Activated CD8-positive, alpha-beta memory T cell treated with anti-CD3 and anti-CD28 coated beads, Interleukin-2, amount 50 U/mL, for 24 hours (primary cell): ENCODE data around the gene DNAH9.

ENCODE experiments used
- DNase-seq: peaks from one replicate; pipeline ENCODE4 v3.0.0-alpha.2; 2020; ENCODE audit errors: extremely low read depth

DNAH9 gene

GRCh38 chr17:11610999-11611566, 12.8 kb downstream of the DNAH9 start:
- no peak for DNase-seq

DNA sequence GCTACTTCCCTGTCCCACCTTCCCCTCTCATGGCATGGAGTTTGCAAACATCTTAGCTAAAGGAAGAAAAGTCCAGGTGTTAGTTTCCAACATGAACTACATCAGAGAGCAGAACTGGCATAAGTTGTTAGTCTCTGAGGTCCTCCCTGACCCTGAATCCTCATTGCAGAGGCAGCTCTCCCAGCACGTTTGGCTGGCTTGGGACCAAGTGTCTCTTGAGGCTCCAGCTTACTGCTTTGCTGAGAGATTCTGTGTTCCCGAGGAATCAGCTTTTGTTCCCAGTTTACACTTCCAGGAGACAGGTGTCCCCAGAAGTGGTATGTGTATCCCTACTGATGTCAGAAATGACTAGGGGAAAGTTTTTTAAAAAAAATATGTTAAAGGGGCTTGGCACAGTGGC, 14.7 kb downstream of the DNAH9 start:
- DNase-seq = no peak

- DNase-seq = no peak
These were observed 20.7 kb downstream of the DNAH9 start for GRCh38 chr17:11618861-11619566.

GRCh38 chr17:11622492-11622891, 24.2 kb downstream of the DNAH9 start:
- no peak for DNase-seq

GRCh38 chr17:11624976-11625375, 26.7 kb downstream of the DNAH9 start:
- DNase-seq = no peak

GRCh38 chr17:11625878-11626277, 27.6 kb downstream of the DNAH9 start:
- DNase-seq = no peak

GRCh38 chr17:11627301-11627940, 29.2 kb downstream of the DNAH9 start:
- DNase-seq = no peak

DNA sequence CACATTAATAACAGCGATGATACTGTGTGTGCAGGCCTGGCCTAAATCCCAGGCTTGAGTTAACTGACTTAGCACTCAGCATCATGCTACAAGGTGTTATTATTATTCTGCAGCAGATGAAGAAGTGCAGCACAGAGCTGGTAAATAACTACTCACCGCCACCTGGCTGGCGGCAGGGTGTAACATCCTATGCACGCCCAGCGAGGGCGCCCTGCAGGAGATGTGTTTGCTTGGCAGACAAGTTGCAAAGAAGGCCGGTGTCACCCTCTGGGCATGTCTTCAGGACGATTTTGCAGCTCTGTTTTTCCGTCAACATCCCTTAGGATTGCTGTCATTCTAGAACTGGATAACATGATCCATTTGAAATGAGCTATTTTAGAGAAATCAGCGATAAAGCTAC, 30.1 kb downstream of the DNAH9 start:
- DNase-seq = no peak

GRCh38 chr17:11628831-11629230, 30.6 kb downstream of the DNAH9 start:
- DNase-seq = no peak

DNA sequence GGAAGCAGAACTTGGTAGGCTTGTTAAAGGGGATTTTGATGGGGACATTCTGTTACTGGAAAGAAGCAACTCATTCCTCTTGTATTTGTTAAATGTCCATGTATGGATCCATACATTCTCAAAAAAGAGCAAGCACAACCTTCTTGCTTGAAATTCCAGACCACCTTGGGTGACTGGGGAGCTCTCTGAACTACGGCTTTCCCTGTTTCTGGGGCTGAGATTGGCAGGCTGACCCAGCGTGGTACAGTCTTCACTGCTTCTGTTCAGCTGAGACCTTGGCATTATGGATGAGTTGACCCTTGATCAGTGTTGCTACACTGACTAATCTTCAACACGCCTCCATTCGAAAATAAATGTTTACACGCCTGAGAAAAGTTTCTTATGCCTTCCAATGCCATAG, 38.5 kb downstream of the DNAH9 start:
- no peak for DNase-seq

DNA sequence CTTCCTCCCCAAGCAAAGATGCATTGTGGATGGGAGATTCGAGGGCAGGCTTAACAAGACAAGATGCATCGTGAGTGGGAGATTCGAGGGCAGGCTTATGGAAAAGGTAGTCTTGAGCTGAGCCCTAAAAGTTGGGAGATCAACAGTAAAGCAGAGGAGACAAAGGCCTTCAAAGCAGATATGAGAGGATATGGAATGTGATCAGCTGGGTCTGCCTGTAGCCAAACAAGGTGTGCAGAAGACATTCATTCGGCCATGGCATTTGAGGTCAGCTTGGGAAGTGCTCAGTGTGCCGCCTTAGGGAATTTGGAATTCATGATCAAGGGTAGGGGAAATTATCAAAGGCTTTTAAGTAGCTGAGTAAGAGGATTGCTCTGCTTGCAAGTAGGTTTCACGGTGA, 39.5 kb downstream of the DNAH9 start:
- no peak for DNase-seq

GRCh38 chr17:11638700-11639265, 40.5 kb downstream of the DNAH9 start:
- no peak for DNase-seq

- no peak for DNase-seq
These were observed 41.6 kb downstream of the DNAH9 start for GRCh38 chr17:11639736-11640462.

DNA sequence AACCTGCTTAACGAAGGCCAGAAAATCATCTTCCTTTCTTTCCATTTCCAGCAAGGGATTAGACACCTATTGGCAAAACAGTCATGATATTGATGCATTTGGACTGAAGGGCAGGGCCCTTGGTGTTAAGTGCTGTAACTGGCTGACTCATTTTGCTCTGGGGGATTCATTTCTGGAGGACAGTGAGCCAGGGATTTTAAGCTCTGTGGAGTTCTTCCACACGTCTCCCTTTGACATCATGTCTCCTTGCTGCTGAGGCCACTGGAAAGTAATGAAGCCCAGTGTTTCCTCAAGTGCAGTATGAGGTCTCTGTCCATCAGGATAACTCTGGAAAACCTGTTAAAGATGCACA, 42.2 kb downstream of the DNAH9 start:
- no peak for DNase-seq

DNA sequence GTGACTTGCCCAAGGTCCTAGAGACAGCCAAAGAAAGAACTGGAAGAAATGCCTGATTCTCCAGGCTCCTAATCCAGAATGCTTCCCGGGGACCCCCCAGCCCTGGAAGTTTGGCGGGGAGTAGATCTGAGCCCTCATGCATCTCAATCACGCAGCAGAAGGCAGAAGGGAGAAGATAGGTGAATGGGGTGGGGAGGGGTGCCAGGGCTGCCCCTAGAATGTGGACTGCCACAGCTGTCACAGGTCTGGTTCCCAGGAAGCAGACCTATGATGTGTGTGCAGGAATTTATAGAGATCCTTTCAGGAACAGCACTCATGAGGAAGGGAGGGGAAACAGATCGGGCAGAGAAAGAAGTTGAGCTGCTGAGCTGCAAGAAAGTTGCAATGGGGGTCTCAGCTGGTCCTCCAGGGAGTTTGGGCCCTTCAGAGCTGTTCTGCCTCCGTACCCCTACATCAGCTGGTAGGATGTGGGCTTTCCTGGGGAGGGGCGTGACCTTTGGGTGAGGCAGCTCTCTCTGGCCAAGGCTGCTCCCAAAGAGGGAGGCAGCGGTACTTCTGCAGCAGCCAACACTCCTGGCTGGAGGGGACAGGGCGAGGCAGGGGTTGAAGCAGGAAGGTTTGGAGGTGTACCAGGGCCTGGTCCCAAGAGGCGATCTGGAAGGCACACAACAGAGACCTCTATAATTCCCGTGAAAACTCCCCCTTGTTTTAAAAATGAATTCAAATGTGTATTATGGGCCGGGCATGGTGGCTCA, 43.4 kb downstream of the DNAH9 start:
- no peak for DNase-seq

DNA sequence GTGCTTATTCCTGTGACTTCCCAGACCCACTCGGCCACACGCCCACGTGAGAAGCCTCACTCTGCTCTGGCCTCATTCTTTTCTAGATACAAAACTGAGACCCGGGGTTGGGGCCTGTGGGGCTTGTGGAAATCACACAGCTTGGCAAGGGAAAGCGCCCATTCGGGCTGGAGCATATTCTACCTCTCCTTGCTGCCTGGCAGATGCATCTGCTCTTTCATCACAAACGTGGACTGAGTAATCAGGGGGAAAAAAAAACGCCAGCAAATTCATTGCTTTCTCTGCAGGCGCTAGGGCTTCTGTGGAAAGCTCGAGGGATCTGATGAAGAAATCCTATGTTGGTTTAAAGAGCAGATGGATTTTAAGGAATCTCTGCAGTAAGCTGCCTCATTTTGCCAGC, 44.4 kb downstream of the DNAH9 start:
- DNase-seq = no peak

GRCh38 chr17:11643851-11644250, 45.6 kb downstream of the DNAH9 start:
- DNase-seq = no peak

- peak; percentile 3 for DNase-seq
These were observed 46.3 kb downstream of the DNAH9 start for GRCh38 chr17:11644265-11645212.

DNA sequence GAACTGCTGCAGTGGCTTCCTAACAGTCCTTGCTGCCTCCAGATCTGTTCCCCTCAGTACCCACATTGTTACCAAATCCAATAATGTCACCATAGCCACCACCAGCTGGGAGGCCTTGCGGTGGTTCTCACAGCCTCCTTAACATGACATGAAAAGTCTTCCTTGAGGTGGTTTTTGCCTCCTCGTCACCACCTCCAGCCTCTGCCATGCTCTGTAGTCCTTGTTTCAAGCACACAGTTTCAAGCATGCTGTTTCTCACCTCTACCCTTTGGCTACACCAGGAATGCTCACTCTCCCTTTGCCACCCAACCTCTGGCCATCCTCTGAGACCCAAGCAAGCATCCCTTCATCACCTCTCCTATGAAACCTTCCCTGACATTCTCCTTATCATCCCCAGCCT, 47.2 kb downstream of the DNAH9 start:
- no peak for DNase-seq

DNA sequence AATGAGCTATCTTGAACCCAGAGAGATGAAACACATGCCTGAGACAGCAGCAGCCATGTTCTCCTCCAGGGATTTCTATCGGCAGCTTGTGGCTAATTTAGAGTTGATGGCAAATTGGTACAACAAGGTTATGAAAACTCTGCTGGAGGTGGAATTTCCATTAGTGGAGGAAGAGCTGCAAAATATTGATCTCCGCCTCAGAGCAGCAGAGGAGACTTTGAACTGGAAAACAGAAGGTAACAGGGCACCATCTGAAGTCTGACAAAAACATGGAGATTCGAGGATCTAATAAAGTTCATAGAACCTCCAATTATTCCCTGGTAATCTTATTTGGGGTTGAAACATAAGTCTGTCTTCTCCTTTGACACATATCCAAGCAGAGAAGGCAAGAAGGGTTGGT, 52.8 kb downstream of the DNAH9 start:
- DNase-seq = no peak

DNA sequence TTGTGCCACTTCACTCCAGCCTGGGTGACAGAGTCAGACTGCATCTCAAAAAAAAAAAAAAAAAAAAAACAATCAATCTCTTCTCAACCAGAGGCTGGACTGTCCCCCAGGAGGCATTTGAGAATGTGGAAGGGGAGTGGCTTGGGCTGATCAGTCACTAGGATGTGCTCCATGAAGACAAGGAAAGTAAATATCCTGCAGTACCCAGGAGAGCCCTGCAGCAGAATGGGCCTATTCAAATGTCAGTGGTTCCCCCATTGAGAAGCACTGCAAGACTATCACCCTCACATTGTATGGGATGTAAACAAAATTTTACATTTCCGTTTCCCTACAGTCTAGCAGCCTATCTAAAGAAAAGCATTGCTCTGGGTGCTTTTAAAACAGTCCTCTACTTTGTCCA, 70.3 kb downstream of the DNAH9 start:
- DNase-seq = no peak
